ENCODE results near the gene DAPK1.

DAPK1 gene

DNA sequence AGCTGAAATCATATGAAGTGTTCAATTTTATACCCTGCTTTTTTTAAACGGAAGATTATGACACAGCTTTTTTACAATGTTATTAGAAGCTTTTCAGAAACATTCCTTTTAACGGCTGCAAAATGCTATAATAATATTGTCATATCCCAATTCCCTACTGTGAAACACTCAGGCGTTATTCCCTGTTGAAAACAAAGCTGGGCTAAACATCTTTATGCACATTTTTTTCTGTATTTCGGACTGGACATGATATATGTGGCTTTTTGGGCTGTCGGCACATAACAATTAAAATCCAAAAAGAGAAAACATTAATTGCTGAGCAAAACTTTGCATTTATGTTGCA lies 216.3 kb downstream of the DAPK1 start:
- H3F3A ChIP-seq (ENCODE audit: insufficient read depth, low read length) = no peaks in the 10 kb centered on the region
- H3K27ac ChIP-seq (ENCODE audit: low read depth, low read length, poor library complexity, severe bottlenecking) = no peak overlapping the region
- H3K79me2 ChIP-seq (ENCODE audit: insufficient read depth, low read length) = no peaks in the 10 kb centered on the region
- no peaks in the 10 kb centered on the region for H3K4me1 ChIP-seq (ENCODE audit: insufficient read depth, low read length, severe bottlenecking)
- H3K36me3 ChIP-seq (ENCODE audit: insufficient read depth, low read length) = no peaks in the 10 kb centered on the region
- no peak overlapping the region for H3K9ac ChIP-seq (ENCODE audit: low read length)
- no peaks in the 10 kb centered on the region for H4K20me1 ChIP-seq (ENCODE audit: insufficient read depth, low read length)
- no peak overlapping the region for H3K4me2 ChIP-seq (ENCODE audit: low read length)
- no peak overlapping the region for H3K4me3 ChIP-seq (ENCODE audit: low read depth, low read length, poor library complexity, severe bottlenecking)
- H3K9me3 ChIP-seq (ENCODE audit: low read length) = no peaks in the 10 kb centered on the region
- no peaks in the 10 kb centered on the region for H3K27me3 ChIP-seq (ENCODE audit: insufficient read depth, low read length)
- no peaks in the 10 kb centered on the region for H3K9me2 ChIP-seq (ENCODE audit: low read depth, low read length)
- no peak overlapping the region for H2AFZ ChIP-seq (ENCODE audit: low read length)
- TF ChIP-seq EZH2 (IDR thresholded peaks at IDR 0.05; ENCODE audit: borderline replicate concordance, low read length) = no peak
- TF ChIP-seq, protein P1, sequence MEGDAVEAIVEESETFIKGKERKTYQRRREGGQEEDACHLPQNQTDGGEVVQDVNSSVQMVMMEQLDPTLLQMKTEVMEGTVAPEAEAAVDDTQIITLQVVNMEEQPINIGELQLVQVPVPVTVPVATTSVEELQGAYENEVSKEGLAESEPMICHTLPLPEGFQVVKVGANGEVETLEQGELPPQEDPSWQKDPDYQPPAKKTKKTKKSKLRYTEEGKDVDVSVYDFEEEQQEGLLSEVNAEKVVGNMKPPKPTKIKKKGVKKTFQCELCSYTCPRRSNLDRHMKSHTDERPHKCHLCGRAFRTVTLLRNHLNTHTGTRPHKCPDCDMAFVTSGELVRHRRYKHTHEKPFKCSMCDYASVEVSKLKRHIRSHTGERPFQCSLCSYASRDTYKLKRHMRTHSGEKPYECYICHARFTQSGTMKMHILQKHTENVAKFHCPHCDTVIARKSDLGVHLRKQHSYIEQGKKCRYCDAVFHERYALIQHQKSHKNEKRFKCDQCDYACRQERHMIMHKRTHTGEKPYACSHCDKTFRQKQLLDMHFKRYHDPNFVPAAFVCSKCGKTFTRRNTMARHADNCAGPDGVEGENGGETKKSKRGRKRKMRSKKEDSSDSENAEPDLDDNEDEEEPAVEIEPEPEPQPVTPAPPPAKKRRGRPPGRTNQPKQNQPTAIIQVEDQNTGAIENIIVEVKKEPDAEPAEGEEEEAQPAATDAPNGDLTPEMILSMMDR (IDR thresholded peaks at IDR 0.05; ENCODE audit: low read length) = no peak

DNA sequence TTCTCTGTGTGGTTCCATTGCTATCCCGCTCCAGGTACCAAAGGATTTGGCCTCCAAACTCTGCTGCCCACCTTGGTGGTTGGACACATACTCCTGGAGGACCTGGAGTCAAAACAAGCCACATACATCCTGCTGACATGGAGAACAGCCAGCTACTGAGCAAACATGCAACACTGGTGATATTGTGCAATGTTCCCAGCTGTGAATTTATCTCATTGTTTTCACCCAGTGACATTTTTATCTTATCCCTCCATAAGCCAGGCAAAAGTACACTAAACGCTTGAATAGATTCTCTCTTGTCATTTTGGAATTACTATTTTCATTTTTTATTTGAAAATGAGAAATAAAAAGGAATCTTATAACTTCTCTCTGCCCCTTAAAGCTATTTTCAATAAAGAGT lies 217.2 kb downstream of the DAPK1 start:
- H3F3A ChIP-seq (ENCODE audit: insufficient read depth, low read length) = no peaks in the 10 kb centered on the region
- H3K9me2 ChIP-seq (ENCODE audit: low read depth, low read length) = no peaks in the 10 kb centered on the region
- no peaks in the 10 kb centered on the region for H3K36me3 ChIP-seq (ENCODE audit: insufficient read depth, low read length)
- H3K27me3 ChIP-seq (ENCODE audit: insufficient read depth, low read length) = no peaks in the 10 kb centered on the region
- H3K27ac ChIP-seq (ENCODE audit: low read depth, low read length, poor library complexity, severe bottlenecking) = no peak overlapping the region
- no peak overlapping the region for H2AFZ ChIP-seq (ENCODE audit: low read length)
- H3K4me3 ChIP-seq (ENCODE audit: low read depth, low read length, poor library complexity, severe bottlenecking) = no peak overlapping the region
- H3K9ac ChIP-seq (ENCODE audit: low read length) = no peak overlapping the region
- no peak overlapping the region for H3K4me2 ChIP-seq (ENCODE audit: low read length)
- H3K79me2 ChIP-seq (ENCODE audit: insufficient read depth, low read length) = no peaks in the 10 kb centered on the region
- H3K4me1 ChIP-seq (ENCODE audit: insufficient read depth, low read length, severe bottlenecking) = no peaks in the 10 kb centered on the region
- no peaks in the 10 kb centered on the region for H4K20me1 ChIP-seq (ENCODE audit: insufficient read depth, low read length)
- TF ChIP-seq, protein P1 (IDR thresholded peaks at IDR 0.05; ENCODE audit: low read length) = no peak
- TF ChIP-seq EZH2 (IDR thresholded peaks at IDR 0.05; ENCODE audit: borderline replicate concordance, low read length) = no peak
- no peaks in the 10 kb centered on the region for H3K9me3 ChIP-seq (ENCODE audit: low read length)

DNA sequence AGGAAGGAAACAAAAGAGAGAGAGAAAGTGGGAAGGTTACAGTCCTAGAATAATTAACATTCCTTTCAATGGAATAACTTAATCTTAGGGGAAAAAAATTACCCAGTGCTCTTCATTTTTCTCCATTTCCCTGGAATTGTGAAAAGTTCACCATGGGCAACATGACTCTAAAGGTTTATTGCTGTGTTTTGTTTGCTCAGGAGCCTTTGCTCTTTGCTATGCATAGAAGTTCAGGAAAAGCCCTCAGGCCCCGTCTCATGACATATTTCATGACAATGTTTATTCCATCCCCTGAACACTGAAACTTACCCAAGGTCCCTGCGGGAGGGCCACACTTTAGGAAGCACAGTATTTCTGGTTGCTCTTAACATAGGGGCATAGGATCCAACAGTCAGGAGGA lies 218.5 kb downstream of the DAPK1 start:
- H3K4me3 ChIP-seq (ENCODE audit: low read depth, low read length, poor library complexity, severe bottlenecking) = no peak overlapping the region
- no peak overlapping the region for H3K27ac ChIP-seq (ENCODE audit: low read depth, low read length, poor library complexity, severe bottlenecking)
- H3K9ac ChIP-seq (ENCODE audit: low read length) = no peak overlapping the region
- no peaks in the 10 kb centered on the region for H3F3A ChIP-seq (ENCODE audit: insufficient read depth, low read length)
- no peak for TF ChIP-seq EZH2 (IDR thresholded peaks at IDR 0.05; ENCODE audit: borderline replicate concordance, low read length)
- TF ChIP-seq, protein P1 (IDR thresholded peaks at IDR 0.05; ENCODE audit: low read length) = no peak
- H4K20me1 ChIP-seq (ENCODE audit: insufficient read depth, low read length) = no peaks in the 10 kb centered on the region
- H2AFZ ChIP-seq (ENCODE audit: low read length) = no peak overlapping the region
- no peaks in the 10 kb centered on the region for H3K4me1 ChIP-seq (ENCODE audit: insufficient read depth, low read length, severe bottlenecking)
- H3K27me3 ChIP-seq (ENCODE audit: insufficient read depth, low read length) = no peaks in the 10 kb centered on the region
- H3K79me2 ChIP-seq (ENCODE audit: insufficient read depth, low read length) = no peaks in the 10 kb centered on the region
- H3K9me3 ChIP-seq (ENCODE audit: low read length) = no peaks in the 10 kb centered on the region
- H3K9me2 ChIP-seq (ENCODE audit: low read depth, low read length) = no peaks in the 10 kb centered on the region
- H3K36me3 ChIP-seq (ENCODE audit: insufficient read depth, low read length) = no peaks in the 10 kb centered on the region
- no peak overlapping the region for H3K4me2 ChIP-seq (ENCODE audit: low read length)

Measured in OCI-LY1 (cell line).